ENCODE results near the gene ZNF587B. TPM values are rescaled to one million over a fixed set of nuclear protein-coding genes. Genes with fewer than 3 reads are reported as not detected.
"Not testable (repeated sequence)": the region's sequence is repeated elsewhere in the genome, so short reads cannot be mapped to it uniquely, and the experiment has no call there.

Gene ZNF587B
- total RNA-seq, 1 donor, result 24.2 TPM

DNA sequence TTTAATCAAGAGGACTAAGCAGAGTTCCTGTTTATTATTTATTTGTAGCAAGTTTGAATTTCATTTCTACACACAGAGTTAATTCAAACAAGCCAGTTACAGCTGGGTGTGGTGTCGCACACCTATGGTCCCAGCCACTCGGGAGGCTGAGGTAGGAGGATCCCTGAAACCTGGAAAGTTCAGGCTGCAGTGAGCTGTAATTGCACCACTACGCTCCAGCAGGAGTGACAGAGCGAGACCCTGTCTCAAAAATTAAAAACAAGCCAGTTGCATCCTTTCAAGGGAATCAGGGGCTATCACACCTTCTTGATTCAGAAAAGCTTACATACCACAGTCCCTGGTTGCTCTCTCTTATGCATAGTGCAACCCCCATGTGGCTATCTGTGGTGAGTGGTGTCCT, 40.8 kb upstream of the ZNF587B start:
- peaks cover 3% of the 10 kb centered on the region for H3K9me3 ChIP-seq (ENCODE audit: low read depth, low read length)

DNA sequence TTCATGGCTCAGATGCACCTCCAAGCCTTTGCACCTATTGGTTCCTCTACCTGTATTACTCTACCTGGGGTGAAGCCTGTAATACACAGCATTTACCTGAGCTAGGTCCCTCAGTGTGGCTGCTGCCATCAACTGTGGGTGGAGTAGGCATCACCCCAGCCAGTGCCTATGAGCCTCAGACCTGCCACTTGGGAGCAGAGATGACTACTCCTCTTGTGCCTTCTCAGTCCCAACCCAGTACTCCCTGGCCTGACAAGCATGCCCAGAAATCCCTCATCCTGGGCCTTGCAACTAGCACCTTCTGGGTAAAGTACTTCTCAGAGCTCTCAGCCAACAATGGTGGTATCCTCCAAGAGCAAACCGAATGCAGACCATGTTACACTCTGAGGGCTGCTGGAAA, 33.5 kb upstream of the ZNF587B start:
- DNase-seq (ENCODE audit: insufficient read length, low spot score, missing footprints); H3K27ac ChIP-seq (ENCODE audit: low read depth, low read length); H4K20me1 ChIP-seq (ENCODE audit: insufficient read depth, low read length); H3K4me2 ChIP-seq (ENCODE audit: insufficient read depth, low read length); H3K4me3 ChIP-seq (ENCODE audit: insufficient read depth, low read length); H2AFZ ChIP-seq (ENCODE audit: low read length); H3K4me1 ChIP-seq (ENCODE audit: insufficient read depth, low read length); H3K9me3 ChIP-seq (ENCODE audit: low read depth, low read length); H3K27me3 ChIP-seq (ENCODE audit: insufficient read depth, low read length): not testable (repeated sequence)
- H3K36me3 ChIP-seq (ENCODE audit: insufficient read depth, low read length), result peaks cover 17% of the 10 kb centered on the region
- peaks cover 11% of the 10 kb centered on the region for H3K79me2 ChIP-seq (ENCODE audit: insufficient read depth, low read length)

More for the DNA sequence above, 40.8 kb upstream of the ZNF587B start:
- TF ChIP-seq, protein P1, sequence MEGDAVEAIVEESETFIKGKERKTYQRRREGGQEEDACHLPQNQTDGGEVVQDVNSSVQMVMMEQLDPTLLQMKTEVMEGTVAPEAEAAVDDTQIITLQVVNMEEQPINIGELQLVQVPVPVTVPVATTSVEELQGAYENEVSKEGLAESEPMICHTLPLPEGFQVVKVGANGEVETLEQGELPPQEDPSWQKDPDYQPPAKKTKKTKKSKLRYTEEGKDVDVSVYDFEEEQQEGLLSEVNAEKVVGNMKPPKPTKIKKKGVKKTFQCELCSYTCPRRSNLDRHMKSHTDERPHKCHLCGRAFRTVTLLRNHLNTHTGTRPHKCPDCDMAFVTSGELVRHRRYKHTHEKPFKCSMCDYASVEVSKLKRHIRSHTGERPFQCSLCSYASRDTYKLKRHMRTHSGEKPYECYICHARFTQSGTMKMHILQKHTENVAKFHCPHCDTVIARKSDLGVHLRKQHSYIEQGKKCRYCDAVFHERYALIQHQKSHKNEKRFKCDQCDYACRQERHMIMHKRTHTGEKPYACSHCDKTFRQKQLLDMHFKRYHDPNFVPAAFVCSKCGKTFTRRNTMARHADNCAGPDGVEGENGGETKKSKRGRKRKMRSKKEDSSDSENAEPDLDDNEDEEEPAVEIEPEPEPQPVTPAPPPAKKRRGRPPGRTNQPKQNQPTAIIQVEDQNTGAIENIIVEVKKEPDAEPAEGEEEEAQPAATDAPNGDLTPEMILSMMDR (IDR thresholded peaks at IDR 0.05; ENCODE audit: extremely low read depth, low read depth, low read length), result no peak
- no peak overlapping the region for H3K4me3 ChIP-seq (ENCODE audit: insufficient read depth, low read length)
- no peak overlapping the region for H3K4me2 ChIP-seq (ENCODE audit: insufficient read depth, low read length)
- no peak overlapping the region for H3K27ac ChIP-seq (ENCODE audit: low read depth, low read length)
- H2AFZ ChIP-seq (ENCODE audit: low read length), result no peak overlapping the region
- H4K20me1 ChIP-seq (ENCODE audit: insufficient read depth, low read length), result peaks cover 5% of the 10 kb centered on the region
- H3K4me1 ChIP-seq (ENCODE audit: insufficient read depth, low read length), result no peaks in the 10 kb centered on the region
- H3K36me3 ChIP-seq (ENCODE audit: insufficient read depth, low read length), result peaks cover 26% of the 10 kb centered on the region
- H3K27me3 ChIP-seq (ENCODE audit: insufficient read depth, low read length), result no peaks in the 10 kb centered on the region
- no peak for DNase-seq (ENCODE audit: insufficient read length, low spot score, missing footprints)
- peaks cover 51% of the 10 kb centered on the region for H3K79me2 ChIP-seq (ENCODE audit: insufficient read depth, low read length)

DNA sequence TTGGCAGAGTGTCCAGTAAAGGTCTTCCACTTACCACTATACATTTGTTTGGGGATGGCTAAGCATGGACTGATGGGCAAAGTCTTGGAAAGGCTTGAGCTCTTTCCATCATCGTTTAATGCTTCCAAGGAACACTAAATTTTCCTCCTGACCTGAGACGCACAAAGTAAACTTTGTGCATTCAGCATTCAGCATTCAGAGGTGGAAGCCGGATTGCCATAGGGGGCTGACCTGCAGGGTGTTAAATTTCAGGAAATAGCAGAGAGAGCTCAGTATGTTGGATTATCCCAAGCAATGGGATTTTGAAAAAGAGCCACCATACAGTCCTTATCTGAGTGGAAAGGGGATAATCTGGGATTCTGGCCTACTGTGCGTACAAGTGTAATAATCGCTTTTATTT, 29.4 kb upstream of the ZNF587B start:
- TF ChIP-seq, protein P1 (IDR thresholded peaks at IDR 0.05; ENCODE audit: extremely low read depth, low read depth, low read length), result no peak
- H3K9me3 ChIP-seq (ENCODE audit: low read depth, low read length), result no peaks in the 10 kb centered on the region
- peaks cover 16% of the 10 kb centered on the region for H3K79me2 ChIP-seq (ENCODE audit: insufficient read depth, low read length)
- H3K4me3 ChIP-seq (ENCODE audit: insufficient read depth, low read length), result no peak overlapping the region
- H2AFZ ChIP-seq (ENCODE audit: low read length), result no peak overlapping the region
- no peak for DNase-seq (ENCODE audit: insufficient read length, low spot score, missing footprints)
- H3K27me3 ChIP-seq (ENCODE audit: insufficient read depth, low read length), result no peaks in the 10 kb centered on the region
- H3K27ac ChIP-seq (ENCODE audit: low read depth, low read length), result no peak overlapping the region
- peaks cover 4% of the 10 kb centered on the region for H3K36me3 ChIP-seq (ENCODE audit: insufficient read depth, low read length)
- H3K4me1 ChIP-seq (ENCODE audit: insufficient read depth, low read length), result peaks cover 6% of the 10 kb centered on the region
- H4K20me1 ChIP-seq (ENCODE audit: insufficient read depth, low read length), result no peaks in the 10 kb centered on the region
- no peak overlapping the region for H3K4me2 ChIP-seq (ENCODE audit: insufficient read depth, low read length)

DNA sequence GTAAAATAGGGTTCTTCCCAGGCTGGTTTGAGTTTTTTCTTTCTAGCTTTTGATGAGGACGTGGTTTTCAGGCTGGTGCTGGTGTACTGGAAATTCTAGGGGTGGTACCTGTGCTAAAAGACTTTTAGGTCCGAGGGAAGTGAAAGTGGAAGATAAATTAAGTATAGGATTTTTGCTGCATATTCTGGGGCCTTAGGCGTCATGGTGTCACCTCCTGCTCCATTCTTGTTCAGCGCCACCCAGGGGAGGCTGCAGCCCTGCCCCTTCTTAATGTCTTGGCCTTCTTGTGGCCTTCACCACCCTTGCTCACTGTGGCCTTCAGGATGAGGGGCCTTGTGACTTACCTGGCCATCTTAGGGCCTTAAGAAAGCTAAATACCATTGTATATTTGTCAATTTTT, 27.8 kb upstream of the ZNF587B start:
- Histone ChIP-seq H3K9me3 (ENCODE audit: low read depth, low read length) (no peaks in the 10 kb centered on the region), H3K36me3 (ENCODE audit: insufficient read depth, low read length) (peaks cover 3% of the 10 kb centered on the region), H3K4me1 (ENCODE audit: insufficient read depth, low read length) (peaks cover 6% of the 10 kb centered on the region), H3K27me3 (ENCODE audit: insufficient read depth, low read length) (no peaks in the 10 kb centered on the region), H3K4me2 (ENCODE audit: insufficient read depth, low read length) (no peak overlapping the region), H2AFZ (ENCODE audit: low read length) (no peak overlapping the region), H3K27ac (ENCODE audit: low read depth, low read length) (no peak overlapping the region), H4K20me1 (ENCODE audit: insufficient read depth, low read length) (no peaks in the 10 kb centered on the region), H3K4me3 (ENCODE audit: insufficient read depth, low read length) (no peak overlapping the region), H3K79me2 (ENCODE audit: insufficient read depth, low read length) (peaks cover 25% of the 10 kb centered on the region)
- TF ChIP-seq, protein P1 (IDR thresholded peaks at IDR 0.05; ENCODE audit: extremely low read depth, low read depth, low read length), result no peak
- no peak for DNase-seq (ENCODE audit: insufficient read length, low spot score, missing footprints)

Data from osteoblast (primary cell).